ENCODE results near the gene FNIP2. TPM values are rescaled to one million over a fixed set of nuclear protein-coding genes. Genes with fewer than 3 reads are reported as not detected.
"Not testable (repeated sequence)": the region's sequence is repeated elsewhere in the genome, so short reads cannot be mapped to it uniquely, and the experiment has no call there.

FNIP2 gene
- polyA plus RNA-seq, 3 donors = 46.5 to 54.4 (median 48.2) TPM

- no peak for DNase-seq (ENCODE audit: low read depth in 3 of 3, low spot score in 2 of 3)
Observed at GRCh38 chr4:158941895-158942294, 173.1 kb downstream of the FNIP2 start.

GRCh38 chr4:158945529-158946108 is 176.8 kb downstream of the FNIP2 start:
- no peak for DNase-seq (ENCODE audit: low read depth in 3 of 3, low spot score in 2 of 3)

GRCh38 chr4:158946825-158947224 is 178.0 kb downstream of the FNIP2 start:
- no peak for DNase-seq (ENCODE audit: low read depth in 3 of 3, low spot score in 2 of 3)

- no peak for DNase-seq (ENCODE audit: low read depth in 3 of 3, low spot score in 2 of 3)
Observed at GRCh38 chr4:158948071-158948470, 179.2 kb downstream of the FNIP2 start.

GRCh38 chr4:158949099-158949498 is 180.3 kb downstream of the FNIP2 start:
- DNase-seq (ENCODE audit: low read depth in 3 of 3, low spot score in 2 of 3) = no peak

- not testable (repeated sequence) for DNase-seq (ENCODE audit: low read depth in 3 of 3, low spot score in 2 of 3)
Observed at GRCh38 chr4:158952221-158952774, 183.5 kb downstream of the FNIP2 start.

GRCh38 chr4:158956345-158956744 is 187.5 kb downstream of the FNIP2 start:
- not testable (repeated sequence) for DNase-seq (ENCODE audit: low read depth in 3 of 3, low spot score in 2 of 3)

- DNase-seq (ENCODE audit: low read depth in 3 of 3, low spot score in 2 of 3) = not testable (repeated sequence)
Observed at GRCh38 chr4:158956918-158957317, 188.1 kb downstream of the FNIP2 start.

Other genes with a start within 250 kb of the FNIP2 start
- under 1 TPM; 0.22 to 0.44 (median 0.33) TPM for gene RXFP1, start 247.1 kb upstream of the FNIP2 start, polyA plus RNA-seq (ENCODE audit: insufficient read length in 3 of 3)
- gene C4orf46, start 97.1 kb upstream of the FNIP2 start, polyA plus RNA-seq (ENCODE audit: insufficient read length in 3 of 3) = 10 to 100 TPM; 20.3 to 22.3 (median 22.1) TPM
- 10 to 100 TPM; 27.4 to 34.0 (median 31.8) TPM for gene ETFDH, start 96.7 kb upstream of the FNIP2 start, polyA plus RNA-seq (ENCODE audit: insufficient read length in 3 of 3)
- gene PPID, start 45.6 kb upstream of the FNIP2 start, polyA plus RNA-seq (ENCODE audit: insufficient read length in 3 of 3) = 10 to 100 TPM; 67.5 to 77.7 (median 76.7) TPM

Data from right renal cortex interstitium (tissue), 3 donors.